Measurements from ENCODE around the gene GNB1. TPM values are rescaled to one million over a fixed set of nuclear protein-coding genes. Genes with fewer than 3 reads are reported as not detected.

Gene GNB1
- total and polyA plus RNA-seq, 9 of the 15 experiments (the other 6 are each of a cell fraction or from before 2014, with no cell fraction given), result 34.3 to 388 (median 114) TPM

- no peak for TF ChIP-seq NR4A1 (CRISPR knock-in tag; IDR thresholded peaks at IDR 0.05)
- no peak for TF ChIP-seq NR4A1 (tag; IDR thresholded peaks at IDR 0.05)
- peak; percentile 54 for TF ChIP-seq GABPA (tag; conservative IDR thresholded peaks at IDR 0.05; ENCODE audit: low read depth)
- peak; percentile 19; the same call in 1 of the 2 replicates for TF ChIP-seq CBFA2T3 (IDR thresholded peaks at IDR 0.05)
- peak; percentile 56 for TF ChIP-seq EGR1 (conservative IDR thresholded peaks at IDR 0.05)
- TF ChIP-seq MYC (IDR thresholded peaks at IDR 0.05; ENCODE audit: low read depth, low read length), result no peak
- TF ChIP-seq MYC (CRISPR knock-in tag; IDR thresholded peaks at IDR 0.05; ENCODE audit: borderline replicate concordance, low read depth), result 0 out of 2 replicates have a peak, but pooled peaks have one; percentile 7
- 0 out of 2 replicates have a peak, but pooled peaks have one; percentile 10 for TF ChIP-seq MTA3 (IDR thresholded peaks at IDR 0.05; ENCODE audit: borderline replicate concordance)
- TF ChIP-seq CTBP1 (IDR thresholded peaks at IDR 0.05; ENCODE audit: borderline replicate concordance), result no peak
- TF ChIP-seq ZNF592 (IDR thresholded peaks at IDR 0.05), result peak; percentile 26; the same call in 1 of the 2 replicates
- no peak for TF ChIP-seq FOXP4 (CRISPR knock-in tag; IDR thresholded peaks at IDR 0.05; ENCODE audit: borderline replicate concordance)
- TF ChIP-seq ATF2 (CRISPR knock-in tag; IDR thresholded peaks at IDR 0.05), result no peak
- no peak for TF ChIP-seq ZNF212 (CRISPR knock-in tag; IDR thresholded peaks at IDR 0.05)
- TF ChIP-seq HES1 (IDR thresholded peaks at IDR 0.05; ENCODE audit: low read depth), result no peak
Measured at GRCh38 chr1:1780598-1781525, 110.0 kb downstream of the GNB1 start (continued).
